BLaER1 (cell line): ENCODE measurements around the gene TICAM2.

Source experiments
- H3K27ac ChIP-seq: shearing (Covaris generic); formaldehyde crosslinking; 2 replicates; pipeline ENCODE4 v1.8.1; 2022
- H3K27me3 ChIP-seq: shearing (Covaris generic); formaldehyde crosslinking; 2 replicates; pipeline ENCODE4 v1.8.1; 2022
- H3K36me3 ChIP-seq: shearing (Covaris generic); formaldehyde crosslinking; 2 replicates; pipeline ENCODE4 v1.8.1; 2022
- H3K4me1 ChIP-seq: shearing (Covaris generic); formaldehyde crosslinking; 2 replicates; pipeline ENCODE4 v1.8.1; 2022
- H3K4me2 ChIP-seq: shearing (Covaris generic); formaldehyde crosslinking; 2 replicates; pipeline ENCODE4 v1.8.1; 2022
- H3K4me3 ChIP-seq: shearing (Covaris generic); formaldehyde crosslinking; 2 replicates; pipeline ENCODE4 v1.8.1; 2022
- H3K9ac ChIP-seq: shearing (Covaris generic); formaldehyde crosslinking; 2 replicates; pipeline ENCODE4 v1.8.1; 2022
- H3K9me3 ChIP-seq: shearing (Covaris generic); formaldehyde crosslinking; 2 replicates; pipeline ENCODE4 v1.8.1; 2022
- H4K20me1 ChIP-seq: shearing (Covaris generic); formaldehyde crosslinking; 2 replicates; pipeline ENCODE4 v1.8.1; 2022
- Cebpa-rat ChIP-seq: shearing (Covaris generic); IDR thresholded peaks from 2 replicates; pipeline ENCODE4 v1.8.1; 2022

TICAM2 gene

DNA sequence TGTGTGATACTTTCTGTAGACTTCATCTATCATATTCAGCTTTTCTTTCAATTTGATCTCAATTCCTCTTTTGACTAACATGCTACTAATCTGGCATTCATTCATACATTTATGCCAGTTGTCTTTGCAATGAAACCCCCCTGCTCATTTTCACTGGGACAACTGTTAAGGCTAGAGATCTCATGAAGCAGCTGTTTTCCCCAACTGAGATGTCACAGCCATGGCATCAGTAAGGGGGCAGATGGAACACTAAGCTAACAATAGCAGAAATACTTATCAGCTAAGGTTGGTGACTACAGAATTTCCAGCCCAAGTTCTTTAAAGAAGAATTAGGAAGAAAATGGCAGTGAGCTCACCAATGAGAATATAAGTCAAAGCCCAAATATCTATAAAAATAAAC is 14.2 kb upstream of the TICAM2 start:
- no peak overlapping the region for H3K9ac ChIP-seq
- no peak overlapping the region for H3K27ac ChIP-seq
- H3K9me3 ChIP-seq = no peaks in the 10 kb centered on the region
- no peak for TF ChIP-seq Cebpa-rat
- peaks cover 87% of the 10 kb centered on the region for H3K36me3 ChIP-seq
- no peak overlapping the region for H3K4me3 ChIP-seq
- H3K4me1 ChIP-seq = no peaks in the 10 kb centered on the region
- no peaks in the 10 kb centered on the region for H3K27me3 ChIP-seq
- H4K20me1 ChIP-seq = peaks cover 31% of the 10 kb centered on the region
- H3K4me2 ChIP-seq = no peak overlapping the region

DNA sequence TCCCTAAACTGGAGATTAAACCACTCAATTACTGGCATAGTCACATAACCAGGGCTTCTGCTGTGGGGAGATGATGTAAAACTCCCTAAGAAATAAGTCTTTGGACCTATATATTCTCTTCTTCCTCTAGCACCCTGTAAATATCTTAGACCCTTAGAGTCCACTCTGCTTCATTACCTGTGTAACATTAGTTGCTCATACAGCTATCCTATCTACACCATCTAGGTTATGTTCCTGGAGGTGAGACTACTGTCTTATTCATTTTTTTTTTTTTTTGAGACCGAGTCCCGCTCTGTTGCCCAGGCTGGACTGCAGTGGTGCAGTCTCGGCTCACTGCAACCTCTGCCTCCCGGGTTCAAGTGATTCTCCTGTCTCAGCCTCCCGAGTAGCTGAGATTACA is 9.6 kb upstream of the TICAM2 start:
- peaks cover 25% of the 10 kb centered on the region; the same call in 1 of the 2 replicates for H4K20me1 ChIP-seq
- H3K4me2 ChIP-seq = no peak overlapping the region
- TF ChIP-seq Cebpa-rat = no peak
- H3K27me3 ChIP-seq = no peaks in the 10 kb centered on the region
- H3K36me3 ChIP-seq = peaks cover 47% of the 10 kb centered on the region
- H3K4me3 ChIP-seq = no peak overlapping the region
- no peaks in the 10 kb centered on the region for H3K9me3 ChIP-seq
- H3K27ac ChIP-seq = no peak overlapping the region
- no peaks in the 10 kb centered on the region for H3K4me1 ChIP-seq
- H3K9ac ChIP-seq = no peak overlapping the region

DNA sequence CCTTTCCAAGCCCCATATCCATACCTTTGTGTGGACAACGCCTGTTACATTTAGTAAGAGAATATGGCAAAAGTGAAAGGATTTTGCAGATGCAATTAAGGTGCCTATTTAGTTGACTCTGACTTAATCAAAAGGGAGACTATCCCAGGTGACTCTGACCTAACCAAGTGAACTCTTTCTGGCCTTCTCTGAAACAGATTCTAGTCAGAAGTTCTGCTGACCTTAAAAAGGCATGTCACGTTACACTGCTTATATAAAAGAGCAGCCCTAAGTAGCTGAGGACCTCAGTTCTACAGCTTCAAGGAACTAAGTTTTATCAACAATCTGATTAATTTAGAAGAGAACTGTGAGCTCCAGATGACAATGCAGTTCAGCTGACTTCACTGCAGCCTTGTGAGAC is 5.7 kb upstream of the TICAM2 start:
- Histone ChIP-seq H3K27ac (no peak overlapping the region), H3K4me3 (no peak overlapping the region), H3K27me3 (no peaks in the 10 kb centered on the region), H3K9ac (no peak overlapping the region), H4K20me1 (peaks cover 6% of the 10 kb centered on the region; the same call in 1 of the 2 replicates), H3K4me1 (0 out of 2 replicates have a peak, but pooled peaks cover under 1% of the 10 kb centered on the region), H3K36me3 (peaks cover 22% of the 10 kb centered on the region), H3K4me2 (no peak overlapping the region), H3K9me3 (no peaks in the 10 kb centered on the region)
- no peak for TF ChIP-seq Cebpa-rat

DNA sequence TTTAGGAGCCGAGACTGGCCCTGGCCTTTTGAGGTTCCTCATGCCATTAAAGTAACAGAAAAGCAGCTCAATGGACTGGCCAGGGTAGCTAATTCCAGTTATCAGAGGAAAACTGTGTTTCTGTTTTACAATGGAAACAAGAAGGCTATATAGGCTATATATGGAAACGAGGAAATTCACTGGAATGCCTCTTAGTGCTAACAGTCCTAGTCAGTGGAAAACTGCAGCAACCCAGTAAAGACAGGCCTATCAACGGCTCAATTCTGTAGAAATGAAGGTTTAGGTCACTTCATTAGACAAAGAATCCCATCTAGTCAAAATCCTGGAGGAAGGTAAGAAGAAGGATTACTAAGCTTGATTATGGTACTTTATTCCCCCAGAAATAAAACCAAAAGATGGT is 3.2 kb upstream of the TICAM2 start:
- Histone ChIP-seq H3K4me1 (peaks cover 19% of the 10 kb centered on the region), H3K27me3 (no peaks in the 10 kb centered on the region), H3K4me2 (no peak overlapping the region), H4K20me1 (peaks cover 6% of the 10 kb centered on the region; the same call in 1 of the 2 replicates), H3K9ac (no peak overlapping the region), H3K4me3 (no peak overlapping the region), H3K9me3 (no peaks in the 10 kb centered on the region), H3K27ac (no peak overlapping the region), H3K36me3 (peaks cover 6% of the 10 kb centered on the region; the same call in 1 of the 2 replicates)
- no peak for TF ChIP-seq Cebpa-rat

DNA sequence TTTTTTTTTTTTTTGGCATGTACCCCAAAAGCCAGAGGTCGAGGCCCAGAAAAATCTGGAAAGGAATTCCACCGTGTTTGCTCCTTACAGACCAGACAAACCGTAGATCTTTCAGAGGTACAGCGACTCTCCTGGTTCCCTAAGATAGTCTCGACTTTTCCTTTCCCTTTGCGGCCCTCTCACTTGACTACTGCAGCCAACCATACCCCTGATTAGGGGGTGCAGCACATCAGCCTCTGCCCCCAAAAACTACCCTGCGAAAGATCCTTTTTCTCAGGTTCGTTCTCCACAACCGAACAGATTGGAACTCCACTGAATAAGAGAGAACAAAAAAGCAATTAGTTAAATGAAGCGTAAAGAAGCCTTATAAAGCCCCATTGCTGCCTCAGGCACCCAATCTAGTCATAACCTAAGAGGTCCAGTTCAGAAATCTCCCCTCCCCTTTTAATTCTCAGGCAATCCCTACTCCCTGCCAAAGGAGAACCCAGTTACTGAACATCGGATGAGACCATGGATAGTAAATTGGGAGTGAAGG is 379 bp upstream of the TICAM2 start:
- peak overlapping the region; percentile 82; the same call in 1 of the 2 replicates for H3K9ac ChIP-seq
- no peak for TF ChIP-seq Cebpa-rat
- H3K4me2 ChIP-seq = peak overlapping the region; percentile 84
- peak overlapping the region; percentile 74 for H3K4me3 ChIP-seq
- no peaks in the 10 kb centered on the region; the same call in 1 of the 2 replicates for H4K20me1 ChIP-seq
- H3K9me3 ChIP-seq = no peaks in the 10 kb centered on the region
- H3K36me3 ChIP-seq = peaks cover 6% of the 10 kb centered on the region; the same call in 1 of the 2 replicates
- peaks cover 19% of the 10 kb centered on the region for H3K4me1 ChIP-seq
- H3K27ac ChIP-seq = peak overlapping the region; percentile 83
- no peaks in the 10 kb centered on the region for H3K27me3 ChIP-seq

DNA sequence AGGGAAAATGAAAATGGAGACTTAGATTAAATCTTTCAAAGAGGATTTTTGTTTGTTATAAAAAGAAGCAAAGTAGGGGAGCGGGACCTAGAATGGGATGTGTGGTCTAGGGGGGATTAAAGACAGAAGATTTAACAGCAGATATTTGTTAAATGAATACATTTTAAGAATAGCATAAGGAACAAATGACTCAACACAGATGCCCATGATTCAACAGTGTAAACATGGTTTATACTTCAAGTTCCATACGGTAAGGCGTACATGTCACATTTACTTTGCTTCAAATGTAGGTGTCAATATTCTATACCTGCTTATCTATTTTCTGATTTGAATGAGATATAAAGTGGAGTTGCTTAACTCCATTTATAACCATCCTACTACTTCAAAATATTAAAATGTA is 1.5 kb downstream of the TICAM2 start:
- peaks cover 19% of the 10 kb centered on the region for H3K4me1 ChIP-seq
- peak overlapping the region; percentile 84 for H3K4me2 ChIP-seq
- no peak overlapping the region for H3K9ac ChIP-seq
- no peaks in the 10 kb centered on the region for H3K27me3 ChIP-seq
- H4K20me1 ChIP-seq = no peaks in the 10 kb centered on the region; the same call in 1 of the 2 replicates
- H3K27ac ChIP-seq = no peak overlapping the region
- no peak for TF ChIP-seq Cebpa-rat
- H3K9me3 ChIP-seq = no peaks in the 10 kb centered on the region
- peaks cover 6% of the 10 kb centered on the region; the same call in 1 of the 2 replicates for H3K36me3 ChIP-seq
- no peak overlapping the region for H3K4me3 ChIP-seq

DNA sequence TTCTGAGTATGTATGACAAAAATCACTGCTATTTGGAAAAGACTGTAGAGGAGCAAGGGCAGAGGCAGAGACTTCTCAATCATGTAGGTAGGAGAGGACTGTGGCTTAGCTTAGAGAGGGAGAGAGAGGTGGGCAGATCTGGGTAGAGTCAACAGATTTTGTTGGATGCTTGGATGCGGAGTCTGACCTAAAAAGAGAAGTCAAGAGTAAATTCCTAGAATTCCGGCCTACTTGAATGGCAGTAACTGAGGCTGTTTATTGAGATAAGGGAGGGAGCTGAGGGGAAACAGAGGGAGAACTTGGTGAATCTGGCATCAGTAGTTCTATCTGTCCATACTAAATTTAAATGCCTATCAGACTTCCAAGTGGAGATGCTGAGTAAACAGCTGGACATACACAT is 2.4 kb downstream of the TICAM2 start:
- TF ChIP-seq Cebpa-rat = no peak
- Histone ChIP-seq H3K4me1 (peaks cover 19% of the 10 kb centered on the region), H3K9ac (no peak overlapping the region), H3K4me3 (no peak overlapping the region), H3K27ac (no peak overlapping the region), H3K27me3 (no peaks in the 10 kb centered on the region), H3K9me3 (no peaks in the 10 kb centered on the region), H3K4me2 (no peak overlapping the region), H4K20me1 (no peaks in the 10 kb centered on the region), H3K36me3 (0 out of 2 replicates have a peak, but pooled peaks cover 3% of the 10 kb centered on the region)

DNA sequence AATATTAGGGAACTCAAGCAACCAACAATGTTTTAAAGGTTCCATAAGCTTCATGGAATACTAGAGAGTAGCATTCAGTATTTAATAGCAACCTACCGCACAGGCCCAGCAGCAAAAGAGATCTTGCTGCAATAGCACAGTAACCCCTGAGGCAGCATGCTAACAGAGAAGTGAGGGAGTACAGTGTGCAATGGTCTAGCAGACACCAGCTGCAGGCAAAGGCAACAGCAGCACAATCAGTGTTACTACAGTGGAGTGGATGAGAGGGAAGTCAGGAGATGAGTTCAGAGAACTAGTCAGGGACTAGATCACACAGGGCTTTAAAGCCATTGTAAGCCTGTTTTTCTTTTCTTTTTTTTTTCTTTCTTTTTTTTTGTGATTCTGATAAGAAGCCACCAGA is 2.8 kb downstream of the TICAM2 start:
- Histone ChIP-seq H3K4me2 (no peak overlapping the region), H3K36me3 (no peaks in the 10 kb centered on the region), H3K27ac (no peak overlapping the region), H3K9me3 (no peaks in the 10 kb centered on the region), H3K4me1 (peaks cover 19% of the 10 kb centered on the region), H4K20me1 (no peaks in the 10 kb centered on the region), H3K27me3 (no peaks in the 10 kb centered on the region), H3K4me3 (no peak overlapping the region), H3K9ac (no peak overlapping the region)
- no peak for TF ChIP-seq Cebpa-rat

DNA sequence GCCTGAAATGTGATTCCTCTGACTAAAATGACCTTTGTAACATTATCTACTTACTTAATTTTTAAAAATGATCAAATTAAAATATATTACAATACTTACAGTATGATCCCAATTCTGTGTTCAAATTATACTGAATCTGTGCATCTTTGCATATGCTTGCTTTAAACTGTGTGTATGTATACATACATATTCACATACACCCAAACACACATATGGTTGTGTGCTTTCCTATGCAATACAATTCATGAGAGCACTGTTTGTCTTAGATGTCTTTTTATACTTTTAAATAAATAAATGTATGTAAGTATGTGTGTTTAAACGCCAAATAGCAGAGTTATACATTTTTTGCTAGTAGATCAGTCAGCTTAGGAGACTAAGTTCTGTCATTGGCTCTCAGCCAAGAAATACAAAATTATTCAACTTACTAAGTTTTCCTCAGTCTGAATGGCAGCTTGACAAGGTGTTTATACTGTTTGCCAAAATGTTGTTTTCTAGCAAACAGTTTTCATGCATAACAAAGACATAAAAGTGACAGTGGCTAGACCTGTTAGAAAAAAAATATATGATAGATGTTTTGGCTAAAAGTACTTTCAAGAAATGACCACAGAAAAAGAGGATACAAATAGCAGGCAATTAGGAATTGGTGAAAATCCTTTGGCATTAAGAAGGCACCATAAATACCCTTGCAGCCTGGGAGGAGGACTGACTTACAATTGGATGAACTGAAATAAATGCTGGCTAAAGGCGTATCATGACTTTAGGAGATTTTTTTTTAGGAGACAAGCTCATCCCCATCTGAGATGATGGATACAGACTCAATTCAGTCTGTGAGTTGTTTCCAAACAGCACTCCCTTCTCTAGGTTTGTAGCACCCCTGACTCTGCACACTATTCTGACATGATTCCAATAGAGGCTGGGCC is 7.9 kb downstream of the TICAM2 start:
- Histone ChIP-seq H4K20me1 (no peaks in the 10 kb centered on the region), H3K27ac (no peak overlapping the region), H3K4me1 (no peaks in the 10 kb centered on the region), H3K4me3 (no peak overlapping the region), H3K36me3 (no peaks in the 10 kb centered on the region), H3K9ac (no peak overlapping the region), H3K4me2 (no peak overlapping the region), H3K9me3 (no peaks in the 10 kb centered on the region), H3K27me3 (no peaks in the 10 kb centered on the region)
- TF ChIP-seq Cebpa-rat = no peak

DNA sequence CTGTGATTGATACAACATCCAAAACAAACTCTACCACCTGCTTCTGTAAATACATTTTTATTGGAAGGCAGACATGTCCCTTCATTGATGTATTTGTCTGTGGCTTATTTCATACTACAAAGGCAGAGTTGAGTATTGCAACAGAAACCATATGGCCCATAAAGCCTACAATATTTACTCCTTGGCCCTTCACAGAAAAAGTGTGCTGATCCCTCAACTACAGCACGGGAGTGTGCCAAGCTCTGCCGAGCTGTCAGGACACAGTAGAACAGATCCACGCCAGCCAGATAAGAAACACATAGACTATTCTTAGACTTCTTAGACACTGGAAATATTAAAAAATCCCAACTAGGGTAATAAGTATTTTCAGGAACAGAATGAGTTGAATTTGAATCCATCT is 13.2 kb downstream of the TICAM2 start:
- H4K20me1 ChIP-seq = no peaks in the 10 kb centered on the region
- no peak overlapping the region for H3K9ac ChIP-seq
- no peak for TF ChIP-seq Cebpa-rat
- H3K4me3 ChIP-seq = no peak overlapping the region
- no peak overlapping the region for H3K27ac ChIP-seq
- H3K4me2 ChIP-seq = no peak overlapping the region
- no peaks in the 10 kb centered on the region for H3K9me3 ChIP-seq
- no peaks in the 10 kb centered on the region for H3K4me1 ChIP-seq
- no peaks in the 10 kb centered on the region for H3K27me3 ChIP-seq
- no peaks in the 10 kb centered on the region for H3K36me3 ChIP-seq
